ENCODE measurements around the gene MDN1. TPM values are rescaled to one million over a fixed set of nuclear protein-coding genes. Genes with fewer than 3 reads are reported as not detected.
"Not testable (repeated sequence)": the region's sequence is repeated elsewhere in the genome, so short reads cannot be mapped to it uniquely, and the experiment has no call there.

Gene MDN1
- polyA plus RNA-seq, 3 donors = 38.6 to 41.2 (median 38.9) TPM

DNA sequence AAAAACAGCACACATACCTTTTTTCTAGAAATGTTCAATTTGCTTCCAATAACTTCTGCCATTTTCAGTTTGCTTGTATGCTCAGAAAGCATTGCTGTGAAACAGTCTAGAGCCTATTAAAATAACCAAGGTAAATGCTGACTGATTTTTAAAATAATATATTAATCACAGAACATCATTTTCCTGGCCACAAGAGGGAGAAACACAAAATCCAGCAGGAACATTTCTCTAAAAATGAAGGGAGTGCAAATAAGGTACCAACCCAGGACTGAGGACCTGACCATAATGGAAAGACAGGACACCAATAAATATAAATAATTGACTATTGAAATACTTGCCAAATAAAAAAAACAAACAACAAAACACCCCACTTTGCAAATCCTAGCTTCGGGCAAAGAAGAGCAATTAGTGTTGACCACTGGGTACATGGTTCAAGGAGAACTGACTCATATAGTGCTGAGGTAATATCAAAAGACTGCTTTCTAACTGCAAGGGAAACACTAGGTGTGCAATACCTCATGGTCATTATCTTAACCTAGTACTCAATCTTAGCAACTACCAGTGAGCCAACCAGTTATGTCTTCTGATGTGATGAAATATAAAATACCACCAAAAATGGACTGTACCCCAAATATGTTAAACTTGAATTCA, 42.9 kb downstream of the MDN1 start:
- no peak for DNase-seq (ENCODE audit: low read depth in 3 of 3, low spot score in 2 of 3)

DNA sequence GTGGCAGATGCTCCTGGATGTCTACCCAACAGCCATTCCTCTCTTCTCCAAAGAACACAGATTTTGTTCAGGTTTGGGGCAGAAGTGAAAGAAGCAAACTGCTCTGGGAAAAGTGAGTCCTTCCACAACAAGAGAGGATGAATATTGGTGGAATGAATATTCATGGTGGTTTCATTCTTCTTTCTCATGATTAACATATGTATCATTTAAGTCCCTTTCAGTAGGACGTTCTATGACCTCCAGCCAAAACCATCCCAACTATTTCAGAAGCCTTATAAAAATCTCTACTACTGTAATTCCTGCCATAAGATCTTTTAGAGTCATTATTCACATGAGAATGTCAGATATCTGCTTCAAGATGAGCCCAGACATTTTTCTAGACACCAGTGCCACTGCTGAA, 44.4 kb downstream of the MDN1 start:
- DNase-seq (ENCODE audit: low read depth in 3 of 3, low spot score in 2 of 3) = no peak

GRCh38 chr6:89769572-89769971, 50.0 kb downstream of the MDN1 start:
- no peak for DNase-seq (ENCODE audit: low read depth in 3 of 3, low spot score in 2 of 3)

GRCh38 chr6:89768324-89768723, 51.3 kb downstream of the MDN1 start:
- DNase-seq (ENCODE audit: low read depth in 3 of 3, low spot score in 2 of 3) = no peak

GRCh38 chr6:89763550-89763949, 56.0 kb downstream of the MDN1 start:
- no peak for DNase-seq (ENCODE audit: low read depth in 3 of 3, low spot score in 2 of 3)

DNA sequence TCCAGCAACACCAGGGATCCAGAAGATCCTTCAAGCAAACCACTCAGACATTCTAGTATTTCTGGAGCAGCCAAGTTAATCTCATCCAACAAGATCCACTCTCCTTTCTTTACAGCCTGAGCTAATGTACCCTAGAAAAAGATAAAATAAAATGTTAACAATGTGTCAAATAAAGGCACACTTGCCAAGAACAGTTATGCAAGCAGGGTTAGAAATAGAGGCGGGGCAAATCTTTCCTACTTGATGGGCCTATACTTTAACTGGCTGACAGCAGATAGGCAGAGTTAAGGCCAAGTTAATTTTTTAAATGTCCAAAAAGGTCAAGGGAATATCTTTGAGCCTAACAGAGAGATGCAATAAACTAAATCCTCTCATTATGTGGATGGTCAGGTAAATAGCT, 60.8 kb downstream of the MDN1 start:
- DNase-seq (ENCODE audit: low read depth in 3 of 3, low spot score in 2 of 3) = no peak

- DNase-seq (ENCODE audit: low read depth in 3 of 3, low spot score in 2 of 3) = no peak
These were observed 69.3 kb downstream of the MDN1 start for GRCh38 chr6:89750338-89750737.

DNA sequence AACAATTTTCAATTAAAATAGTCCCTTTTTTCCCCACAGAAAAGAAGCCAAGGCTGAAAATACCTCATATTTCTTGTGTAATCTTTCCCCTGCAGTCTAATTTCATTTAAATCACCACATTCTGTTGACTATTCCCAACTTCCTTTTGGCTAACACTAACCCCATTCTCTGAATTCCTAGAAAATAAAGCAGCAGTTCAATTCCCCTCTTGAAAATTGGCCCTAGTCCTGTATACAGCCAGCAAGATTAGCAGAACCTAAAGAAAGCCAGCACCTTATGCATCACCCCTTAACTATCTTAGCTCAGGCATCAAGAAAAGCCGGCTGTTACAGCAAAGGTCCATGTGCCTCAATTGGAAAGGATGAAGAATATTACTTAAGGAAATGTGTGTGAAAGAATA, 69.7 kb downstream of the MDN1 start:
- no peak for DNase-seq (ENCODE audit: low read depth in 3 of 3, low spot score in 2 of 3)

DNA sequence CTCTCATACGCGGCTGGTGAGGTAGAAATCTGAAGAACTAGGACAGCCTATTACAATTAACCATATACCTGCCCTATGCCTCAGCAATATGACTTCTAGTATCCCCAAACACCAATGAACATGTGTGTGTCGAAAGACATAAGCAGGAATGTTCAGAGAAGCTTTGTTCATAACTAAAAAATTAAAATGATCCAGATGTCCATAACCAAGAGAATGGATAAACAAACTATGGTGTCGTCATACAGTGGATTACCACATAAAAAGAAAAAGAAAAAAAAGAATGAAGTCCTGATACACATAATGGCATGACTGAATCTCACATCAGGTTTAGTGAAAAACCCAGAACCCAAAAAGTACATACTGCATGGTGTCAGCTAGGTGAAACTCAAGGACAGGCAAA, 73.9 kb downstream of the MDN1 start:
- no peak for DNase-seq (ENCODE audit: low read depth in 3 of 3, low spot score in 2 of 3)

DNA sequence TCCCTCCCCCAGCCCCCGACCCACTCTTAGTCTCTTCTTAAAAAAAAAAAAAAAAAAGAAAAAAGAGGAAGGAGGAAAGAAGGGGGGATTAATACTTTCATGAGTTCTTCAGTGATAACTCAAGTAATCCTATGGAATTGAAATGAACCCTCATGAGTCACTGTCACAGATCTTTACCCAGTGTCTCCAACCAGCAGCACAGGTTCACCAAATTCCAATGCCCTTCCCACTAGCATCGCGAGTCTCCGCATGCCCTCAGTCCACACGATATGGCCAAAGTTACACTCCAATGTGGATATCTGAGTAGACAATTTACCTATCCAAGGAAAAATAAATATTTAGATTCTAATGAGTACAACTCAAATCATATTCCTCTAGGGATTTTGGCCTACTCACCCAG, 74.5 kb downstream of the MDN1 start:
- DNase-seq (ENCODE audit: low read depth in 3 of 3, low spot score in 2 of 3) = no peak

DNA sequence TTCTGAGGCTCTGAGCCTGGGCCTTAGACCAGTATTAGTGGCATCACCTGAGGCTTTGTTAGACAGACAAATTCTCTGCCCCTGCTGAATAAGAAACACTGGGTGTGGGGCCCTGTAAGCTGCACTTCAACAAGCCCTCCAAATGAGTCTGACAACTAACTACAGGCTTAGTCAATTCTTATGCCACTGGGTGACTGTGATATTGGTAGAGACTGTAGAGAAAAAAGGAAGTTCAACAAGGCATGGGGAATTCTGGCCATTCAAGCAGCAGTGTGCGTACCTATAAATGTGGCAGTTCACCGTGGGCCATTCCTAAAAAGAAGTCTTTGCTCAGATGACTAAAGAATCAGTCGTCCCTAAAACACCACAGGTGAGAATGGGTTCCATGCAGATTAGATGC, 82.7 kb downstream of the MDN1 start:
- DNase-seq (ENCODE audit: low read depth in 3 of 3, low spot score in 2 of 3) = no peak

DNA sequence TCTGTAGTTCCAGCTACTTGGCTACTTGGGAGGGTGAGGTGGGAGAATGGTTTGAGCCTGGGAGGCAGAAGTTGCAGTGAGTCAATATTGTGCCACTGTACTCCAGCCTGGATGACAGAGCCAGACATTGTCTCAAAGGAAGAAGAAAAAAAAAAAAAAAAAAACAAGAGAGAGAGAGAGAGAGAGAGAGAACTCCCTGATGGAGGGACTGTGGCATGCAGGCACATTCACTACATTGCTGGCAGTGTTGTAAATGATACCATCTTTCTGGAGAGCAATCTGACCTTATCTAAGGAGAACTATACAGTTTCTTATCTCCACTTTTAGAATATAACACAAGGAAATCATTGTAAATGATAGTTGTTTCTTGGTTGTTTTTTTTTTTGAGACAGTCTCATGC, 85.1 kb downstream of the MDN1 start:
- no peak for DNase-seq (ENCODE audit: low read depth in 3 of 3, low spot score in 2 of 3)

DNA sequence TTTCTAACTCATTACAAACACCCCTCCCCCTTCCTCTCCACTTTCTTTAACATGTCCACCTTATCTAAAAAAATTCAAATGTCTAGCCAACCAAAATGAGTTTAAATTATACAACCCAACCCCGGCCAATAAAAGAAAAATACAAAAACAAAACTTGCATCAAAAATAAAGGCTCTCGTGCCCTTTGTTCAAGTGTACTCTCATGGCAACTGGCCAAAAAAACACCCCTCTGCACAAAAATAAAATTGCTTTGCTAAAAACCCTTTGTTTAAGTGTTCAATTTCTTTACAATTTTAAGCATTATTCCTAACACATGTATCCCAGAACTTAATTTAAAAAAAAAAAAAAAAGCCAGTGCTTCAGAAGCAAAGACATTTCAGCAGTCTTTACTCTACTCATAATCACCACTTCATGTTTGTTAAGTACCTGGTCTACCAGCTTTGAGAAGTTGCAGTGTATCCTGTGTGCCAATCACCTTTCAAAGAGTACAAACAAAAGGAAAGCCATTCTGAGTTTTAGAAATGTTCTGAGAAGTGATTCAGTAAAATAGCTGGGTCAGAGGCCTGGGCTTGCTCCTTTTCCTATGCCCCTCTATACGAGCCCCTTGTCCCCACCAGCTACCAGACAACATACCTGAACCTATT, 87.5 kb downstream of the MDN1 start:
- no peak for DNase-seq (ENCODE audit: low read depth in 3 of 3, low spot score in 2 of 3)

- not testable (repeated sequence) for DNase-seq (ENCODE audit: low read depth in 3 of 3, low spot score in 2 of 3)
These were observed 88.3 kb downstream of the MDN1 start for GRCh38 chr6:89731262-89731661.

DNA sequence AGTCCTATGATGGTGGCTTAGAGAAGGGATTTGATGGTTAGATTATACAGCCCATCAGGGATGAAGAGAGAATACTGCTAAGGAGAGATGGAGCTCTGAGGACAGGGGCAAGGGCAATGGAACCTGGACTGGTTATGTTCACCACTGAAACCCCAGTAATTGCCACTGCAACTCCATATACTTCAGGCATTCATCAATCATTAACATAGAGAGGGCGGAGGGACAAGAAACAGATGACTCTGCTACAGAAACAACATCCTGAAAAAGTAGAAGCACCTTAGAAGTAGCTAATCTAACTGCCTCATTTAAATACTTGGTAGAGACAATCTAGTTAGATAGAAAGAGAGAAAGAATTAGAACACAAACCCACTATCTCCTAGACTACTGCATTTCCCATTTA, 89.8 kb downstream of the MDN1 start:
- DNase-seq (ENCODE audit: low read depth in 3 of 3, low spot score in 2 of 3) = no peak

GRCh38 chr6:89727501-89727900, 92.1 kb downstream of the MDN1 start:
- DNase-seq (ENCODE audit: low read depth in 3 of 3, low spot score in 2 of 3) = no peak

GRCh38 chr6:89724981-89725380, 94.6 kb downstream of the MDN1 start:
- no peak for DNase-seq (ENCODE audit: low read depth in 3 of 3, low spot score in 2 of 3)

DNA sequence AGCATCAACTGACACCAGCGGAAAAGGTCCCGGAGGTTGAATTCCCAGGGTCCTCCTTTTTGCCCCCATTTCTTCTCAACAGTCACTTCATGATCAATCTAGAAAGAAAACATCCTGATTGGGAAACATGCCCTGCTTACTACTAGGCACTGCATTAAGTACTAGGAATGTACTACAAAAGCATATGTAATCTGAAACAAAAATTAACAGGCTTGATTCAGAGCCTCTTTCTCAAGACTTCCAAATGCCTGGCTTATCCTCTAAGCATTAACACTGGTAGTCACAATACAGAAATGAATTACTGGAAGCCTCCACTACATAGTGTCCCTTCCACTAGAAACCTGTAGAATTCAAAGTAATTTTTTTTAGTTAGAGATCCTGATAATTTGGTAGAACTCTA, 96.5 kb downstream of the MDN1 start:
- no peak for DNase-seq (ENCODE audit: low read depth in 3 of 3, low spot score in 2 of 3)

GRCh38 chr6:89716532-89716931, 103.1 kb downstream of the MDN1 start:
- no peak for DNase-seq (ENCODE audit: low read depth in 3 of 3, low spot score in 2 of 3)

- DNase-seq (ENCODE audit: low read depth in 3 of 3, low spot score in 2 of 3) = peak in 2 of 3 donors; percentile 1 to 15
These were observed 107.8 kb downstream of the MDN1 start for GRCh38 chr6:89711801-89712200.

DNA sequence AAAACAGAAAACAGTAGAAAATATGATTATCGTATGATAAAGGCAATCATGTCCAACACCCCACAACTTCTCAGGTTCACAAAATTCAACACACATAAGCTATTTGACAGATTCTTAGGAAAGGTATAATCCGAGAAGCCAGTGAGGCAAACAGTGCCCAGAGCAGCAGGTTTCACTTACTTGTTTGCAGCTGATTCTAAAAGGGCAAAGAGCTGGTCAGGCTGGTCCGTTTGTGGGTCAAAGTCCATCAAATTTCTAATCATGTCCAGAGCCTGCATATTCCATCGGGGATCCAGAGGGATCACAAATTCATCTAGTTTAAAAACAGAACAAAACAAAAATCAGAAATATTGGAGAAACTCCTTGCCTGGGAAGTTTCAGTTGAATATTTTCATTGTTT, 111.3 kb downstream of the MDN1 start:
- no peak for DNase-seq (ENCODE audit: low read depth in 3 of 3, low spot score in 2 of 3)

DNA sequence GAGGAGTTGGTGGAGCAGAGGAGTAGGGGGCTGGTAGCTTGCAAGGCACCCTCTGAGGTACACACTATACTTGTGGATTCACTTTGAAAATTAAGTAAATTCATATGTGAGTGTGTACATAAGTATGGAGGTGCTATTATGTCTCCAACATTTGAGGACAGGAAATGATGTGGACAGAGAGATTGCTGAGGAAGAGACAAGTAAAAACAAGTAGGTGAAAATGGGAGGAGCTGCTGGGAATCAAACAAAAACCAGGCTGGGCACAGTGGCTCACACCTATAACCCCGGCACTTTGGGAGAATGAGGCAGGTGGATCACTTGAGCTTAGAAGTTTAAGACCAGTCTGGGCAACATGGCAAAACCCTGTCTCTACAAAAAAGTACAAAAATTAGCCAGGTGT, 111.8 kb downstream of the MDN1 start:
- no peak for DNase-seq (ENCODE audit: low read depth in 3 of 3, low spot score in 2 of 3)

- DNase-seq (ENCODE audit: low read depth in 3 of 3, low spot score in 2 of 3) = no peak
These were observed 113.5 kb downstream of the MDN1 start for GRCh38 chr6:89706121-89706520.
